AG10803 (cell line): ENCODE results near the gene PPP2R3A.

ENCODE experiments used
- DNase-seq: peaks from one replicate; pipeline ENCODE4 v3.0.0; 2010; ENCODE audit warnings: low read depth
- H3K4me3 ChIP-seq: 2 replicates; pipeline ENCODE4 v1.5.1; 2011; ENCODE audit warnings: mild to moderate bottlenecking, low read length, control low read depth
- TF ChIP-seq, protein P1 (sequence below): conservative IDR thresholded peaks from 2 replicates; pipeline ENCODE4 v1.5.1; 2011; ENCODE audit warnings: mild to moderate bottlenecking, low read length, control low read depth, inconsistent platforms

PPP2R3A gene

GRCh38 chr3:136048068-136048467, 82.5 kb downstream of the PPP2R3A start:
- no peak overlapping the region for H3K4me3 ChIP-seq
- TF ChIP-seq, protein P1, sequence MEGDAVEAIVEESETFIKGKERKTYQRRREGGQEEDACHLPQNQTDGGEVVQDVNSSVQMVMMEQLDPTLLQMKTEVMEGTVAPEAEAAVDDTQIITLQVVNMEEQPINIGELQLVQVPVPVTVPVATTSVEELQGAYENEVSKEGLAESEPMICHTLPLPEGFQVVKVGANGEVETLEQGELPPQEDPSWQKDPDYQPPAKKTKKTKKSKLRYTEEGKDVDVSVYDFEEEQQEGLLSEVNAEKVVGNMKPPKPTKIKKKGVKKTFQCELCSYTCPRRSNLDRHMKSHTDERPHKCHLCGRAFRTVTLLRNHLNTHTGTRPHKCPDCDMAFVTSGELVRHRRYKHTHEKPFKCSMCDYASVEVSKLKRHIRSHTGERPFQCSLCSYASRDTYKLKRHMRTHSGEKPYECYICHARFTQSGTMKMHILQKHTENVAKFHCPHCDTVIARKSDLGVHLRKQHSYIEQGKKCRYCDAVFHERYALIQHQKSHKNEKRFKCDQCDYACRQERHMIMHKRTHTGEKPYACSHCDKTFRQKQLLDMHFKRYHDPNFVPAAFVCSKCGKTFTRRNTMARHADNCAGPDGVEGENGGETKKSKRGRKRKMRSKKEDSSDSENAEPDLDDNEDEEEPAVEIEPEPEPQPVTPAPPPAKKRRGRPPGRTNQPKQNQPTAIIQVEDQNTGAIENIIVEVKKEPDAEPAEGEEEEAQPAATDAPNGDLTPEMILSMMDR, result no peak
- DNase-seq, result no peak

DNA sequence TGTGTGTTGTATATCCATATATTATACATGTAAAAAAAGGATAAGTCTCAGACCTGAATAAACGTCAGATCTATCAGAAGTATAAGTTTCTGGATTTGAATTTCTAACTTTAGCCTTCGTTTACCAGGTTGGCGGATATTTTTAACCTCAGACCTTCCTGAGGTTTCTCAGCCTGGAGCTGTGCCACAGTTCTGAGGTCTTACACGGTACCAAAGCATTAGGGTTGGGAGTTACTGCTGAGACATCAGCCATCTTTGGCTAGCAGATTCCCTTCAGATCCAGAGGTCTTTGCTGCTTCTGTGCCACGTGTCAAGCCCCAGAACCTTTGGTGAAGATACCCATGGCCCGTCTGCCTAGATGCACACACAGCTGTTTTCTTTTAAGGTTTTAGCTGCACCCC, 84.7 kb downstream of the PPP2R3A start:
- TF ChIP-seq, protein P1, result no peak
- DNase-seq, result no peak
- no peak overlapping the region for H3K4me3 ChIP-seq

DNA sequence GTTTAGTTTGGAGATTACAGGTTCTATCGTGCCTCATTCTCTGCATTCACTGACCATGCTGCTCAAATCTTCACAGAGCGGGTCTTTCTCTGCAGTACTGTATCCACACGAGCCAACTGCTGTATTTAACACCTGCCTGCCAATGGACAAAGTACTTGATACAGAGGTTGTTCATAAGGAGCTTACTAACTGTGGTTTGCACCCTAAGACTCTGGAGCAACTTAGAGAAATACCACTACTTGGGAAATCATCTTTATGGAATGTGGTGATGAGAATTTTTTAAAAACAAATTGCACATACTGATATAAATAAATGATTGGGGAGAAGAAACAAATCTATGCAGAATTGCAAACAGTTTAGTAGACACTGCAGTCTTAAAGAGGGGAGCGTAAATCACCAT, 90.0 kb downstream of the PPP2R3A start:
- no peak overlapping the region for H3K4me3 ChIP-seq
- TF ChIP-seq, protein P1, result no peak
- peak; percentile 54 for DNase-seq

- no peak overlapping the region for H3K4me3 ChIP-seq
- DNase-seq, result no peak
- TF ChIP-seq, protein P1, result no peak
Measured at GRCh38 chr3:136067211-136067610, 101.7 kb downstream of the PPP2R3A start.

DNA sequence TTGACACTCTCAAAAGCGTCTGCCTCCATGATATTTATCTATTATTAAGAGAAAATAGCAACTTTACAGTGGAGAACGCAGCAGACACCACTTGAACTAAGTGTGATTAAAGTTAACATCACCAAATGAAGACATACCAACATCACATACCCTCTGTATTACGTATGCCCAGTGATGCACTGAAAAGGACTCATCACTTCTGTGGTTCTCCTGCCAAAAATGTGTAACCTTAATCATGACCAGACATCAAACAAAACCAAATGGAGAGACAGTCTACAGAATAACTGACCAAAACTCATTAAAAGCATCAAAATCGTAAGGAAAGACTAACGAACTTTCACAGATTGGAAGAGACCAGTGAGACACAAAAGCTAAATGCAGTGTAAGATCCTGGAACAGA, 103.2 kb downstream of the PPP2R3A start:
- no peak overlapping the region for H3K4me3 ChIP-seq
- peak; percentile 85 for DNase-seq
- TF ChIP-seq, protein P1, result no peak

- H3K4me3 ChIP-seq, result no peak overlapping the region
- DNase-seq, result peak; percentile 12
- TF ChIP-seq, protein P1, result no peak
Measured at GRCh38 chr3:136069933-136070332, 104.4 kb downstream of the PPP2R3A start.

- H3K4me3 ChIP-seq, result no peak overlapping the region
- TF ChIP-seq, protein P1, result no peak
- peak; percentile 88 for DNase-seq
Measured at GRCh38 chr3:136070334-136070733, 104.8 kb downstream of the PPP2R3A start.
